IMR-90 (cell line): ENCODE measurements around the gene SCAF4. TPM values are rescaled to one million over a fixed set of nuclear protein-coding genes. Genes with fewer than 3 reads are reported as not detected.

Experiments
- ATAC-seq: fragments of 200-7000 bp; cut with Tn5 transposase; 2 replicates; pipeline ENCODE4 v1.9.1; 2020; ENCODE audit warnings: low read depth, mild to moderate bottlenecking, moderate library complexity
- BruUV-seq: library from RNA; stranded (reverse); fragments of 400-500 nt; replicated peaks from 2 replicates; lab custom pipeline; 2021; lab: Mats Ljungman, UMichigan
- CTCF ChIA-PET: fragments of 300-600 bp; formaldehyde crosslinking; extraction: SDS; loops from one replicate; lab custom pipeline; 2021; ENCODE audit warnings: antibody characterized with exemption; lab: Yijun Ruan, JAX
- POLR2A ChIA-PET: fragments of 300-600 bp; sonication (Branson Sonifier 250); formaldehyde crosslinking; loops from one replicate; lab custom pipeline; 2022; ENCODE audit warnings: antibody characterized with exemption; ENCODE audit not compliant: unreplicated experiment; lab: Charles Lee
- DNase-seq: peaks from one replicate; pipeline ENCODE4 v3.0.0; 2013
- H2AFZ ChIP-seq: replicated peaks from 2 replicates; pipeline ENCODE3; 2013; ENCODE audit warnings: low read length, mild to moderate bottlenecking; ENCODE audit not compliant: poor library complexity
- H2AK5ac ChIP-seq: 2 replicates; pipeline ENCODE4 v1.6.1; 2013; ENCODE audit warnings: low read depth, low read length, inconsistent platforms
- H2AK9ac ChIP-seq: replicated peaks from 2 replicates; pipeline ENCODE3; 2013; ENCODE audit warnings: mild to moderate bottlenecking, low read depth, low read length, moderate library complexity; ENCODE audit not compliant: poor library complexity
- H2BK120ac ChIP-seq: 2 replicates; pipeline ENCODE4 v1.6.1; 2013; ENCODE audit warnings: low read depth, low read length, inconsistent platforms
- H2BK15ac ChIP-seq: 3 replicates; pipeline ENCODE4 v1.6.1; 2013; ENCODE audit warnings: low read depth, low read length, inconsistent platforms
- H2BK20ac ChIP-seq: 2 replicates; pipeline ENCODE4 v1.6.1; 2013; ENCODE audit warnings: low read depth, mild to moderate bottlenecking, inconsistent platforms, low read length, moderate library complexity
- H2BK5ac ChIP-seq: 2 replicates; pipeline ENCODE4 v1.6.1; 2013; ENCODE audit warnings: mild to moderate bottlenecking, low read depth, low read length, inconsistent platforms; ENCODE audit not compliant: poor library complexity, severe bottlenecking
- H3K14ac ChIP-seq: replicated peaks from 2 replicates; pipeline ENCODE4 v1.6.1; 2013; ENCODE audit warnings: low read depth, low read length, inconsistent platforms
- H3K18ac ChIP-seq: 2 replicates; pipeline ENCODE4 v1.6.1; 2013; ENCODE audit warnings: low read depth, low read length, control low read depth
- H3K23ac ChIP-seq: 2 replicates; pipeline ENCODE4 v1.6.1; 2013; ENCODE audit warnings: low read depth, low read length, inconsistent platforms
- H3K27ac ChIP-seq: 2 replicates; pipeline ENCODE4 v1.5.1; 2013; ENCODE audit warnings: mild to moderate bottlenecking, control low read depth, low read length; ENCODE audit not compliant: insufficient read depth
- H3K27me3 ChIP-seq: 2 replicates; pipeline ENCODE4 v1.6.1; 2013; ENCODE audit warnings: low read length; ENCODE audit not compliant: control insufficient read depth, insufficient read depth
- H3K36me3 ChIP-seq: 2 replicates; pipeline ENCODE4 v1.6.1; 2013; ENCODE audit warnings: low read length, mixed read lengths; ENCODE audit not compliant: control insufficient read depth, insufficient read depth
- H3K4ac ChIP-seq: 2 replicates; pipeline ENCODE4 v1.6.1; 2013; ENCODE audit warnings: low read depth, low read length, inconsistent platforms
- H3K4me1 ChIP-seq: 2 replicates; pipeline ENCODE4 v1.6.1; 2013; ENCODE audit warnings: low read length, mixed read lengths; ENCODE audit not compliant: control insufficient read depth, insufficient read depth
- H3K4me2 ChIP-seq: 2 replicates; pipeline ENCODE4 v1.6.1; 2013; ENCODE audit warnings: low read depth, mild to moderate bottlenecking, control low read depth, low read length, moderate library complexity
- H3K4me3 ChIP-seq: 2 replicates; pipeline ENCODE4 v1.5.1; 2013; ENCODE audit warnings: low read depth, mild to moderate bottlenecking, control low read depth, low read length, moderate library complexity; ENCODE audit not compliant: insufficient read depth
- H3K56ac ChIP-seq: 2 replicates; pipeline ENCODE4 v1.6.1; 2013; ENCODE audit warnings: low read length, inconsistent platforms; ENCODE audit not compliant: insufficient read depth; ENCODE audit errors: extremely low read depth
- H3K79me1 ChIP-seq, 2 experiments: 2 replicates each; pipeline ENCODE4 v1.6.1; 2013; ENCODE audit warnings: low read length in 2 of 2, inconsistent platforms in 1 of 2, low read depth in 1 of 2
- H3K9ac ChIP-seq: 2 replicates; pipeline ENCODE4 v1.6.1; 2013; ENCODE audit warnings: low read depth, low read length, control low read depth
- H3K9me1 ChIP-seq: 2 replicates; pipeline ENCODE4 v1.6.1; 2013; ENCODE audit warnings: low read length, inconsistent platforms; ENCODE audit not compliant: insufficient read depth
- H3K9me3 ChIP-seq: 2 replicates; pipeline ENCODE4 v1.6.1; 2013; ENCODE audit warnings: low read length; ENCODE audit not compliant: control insufficient read depth, insufficient read depth
- H4K20me1 ChIP-seq: 2 replicates; pipeline ENCODE4 v1.6.1; 2013; ENCODE audit warnings: low read length, inconsistent platforms; ENCODE audit not compliant: insufficient read depth
- H4K5ac ChIP-seq: 2 replicates; pipeline ENCODE4 v1.6.1; 2013; ENCODE audit warnings: mild to moderate bottlenecking, low read depth, low read length, control low read depth
- H4K8ac ChIP-seq, 2 experiments: 2 replicates each; pipeline ENCODE4 v1.6.1; 2013; ENCODE audit warnings: low read depth in 2 of 2, low read length in 2 of 2, control low read depth in 1 of 2, inconsistent platforms in 1 of 2
- H4K91ac ChIP-seq: 2 replicates; pipeline ENCODE4 v1.6.1; 2013; ENCODE audit warnings: low read depth, low read length, inconsistent platforms; ENCODE audit not compliant: insufficient read depth
- BHLHE40 ChIP-seq: fragments of 150-350 bp; IDR thresholded peaks from 2 replicates; pipeline ENCODE4 v1.6.1; 2016; ENCODE audit warnings: mild to moderate bottlenecking, low read depth, low read length
- CEBPB ChIP-seq: IDR thresholded peaks from 2 replicates; pipeline ENCODE4 v1.6.1; 2012; ENCODE audit warnings: low read depth, low read length, improper control_type of control experiment
- CHD1 ChIP-seq: IDR thresholded peaks from 2 replicates; pipeline ENCODE4 v1.6.1; 2012; ENCODE audit warnings: low read depth, low read length, improper control_type of control experiment
- FOS ChIP-seq: fragments of 150-350 bp; IDR thresholded peaks from 2 replicates; pipeline ENCODE4 v1.6.1; 2016; ENCODE audit warnings: low read depth, low read length
- MAFK ChIP-seq: IDR thresholded peaks from 2 replicates; pipeline ENCODE4 v1.6.1; 2012; ENCODE audit warnings: low read depth, low read length, improper control_type of control experiment
- MAZ ChIP-seq: IDR thresholded peaks from 2 replicates; pipeline ENCODE4 v1.6.1; 2012; ENCODE audit warnings: low read depth, mild to moderate bottlenecking, low read length, improper control_type of control experiment, moderate library complexity, borderline replicate concordance
- MXI1 ChIP-seq: IDR thresholded peaks from 2 replicates; pipeline ENCODE4 v1.6.1; 2012; ENCODE audit warnings: low read depth, mild to moderate bottlenecking, low read length, moderate library complexity, borderline replicate concordance
- NFE2L2 ChIP-seq: fragments of 150-350 bp; IDR thresholded peaks from 2 replicates; pipeline ENCODE4 v1.6.1; 2016; ENCODE audit warnings: low read depth, mild to moderate bottlenecking, low read length
- POLR2A ChIP-seq: IDR thresholded peaks from 2 replicates; pipeline ENCODE4 v1.6.1; 2012; ENCODE audit warnings: mild to moderate bottlenecking, low read depth, low read length
- RAD21 ChIP-seq: IDR thresholded peaks from 2 replicates; pipeline ENCODE4 v1.6.1; 2012; ENCODE audit warnings: low read length, improper control_type of control experiment
- RCOR1 ChIP-seq: IDR thresholded peaks from 2 replicates; pipeline ENCODE4 v1.6.1; 2012; ENCODE audit warnings: mild to moderate bottlenecking, low read length, improper control_type of control experiment; ENCODE audit not compliant: insufficient replicate concordance
- RFX5 ChIP-seq: IDR thresholded peaks from 2 replicates; pipeline ENCODE4 v1.8.0; 2012; ENCODE audit warnings: low read depth, mild to moderate bottlenecking, low read length, moderate library complexity
- SMC3 ChIP-seq: fragments of 150-350 bp; IDR thresholded peaks from 2 replicates; pipeline ENCODE4 v1.6.1; 2016; ENCODE audit warnings: low read depth, mild to moderate bottlenecking, antibody characterized with exemption, low read length, moderate library complexity
- WGBS, 2 experiments: methylation state at CpG; one replicate each; pipeline versions ENCODE4 v1.1.5 to v1.1.7; 2013; ENCODE audit warnings: missing lambda C conversion rate in 2 of 2; ENCODE audit not compliant: insufficient read length in 1 of 2; ENCODE audit errors: extremely low coverage in 2 of 2; 5-methylcytosine and 5-hydroxymethylcytosine counted together
- dilution Hi-C: fragments of 300-500 bp; cut with HindIII; formaldehyde crosslinking; loops from one replicate; pipeline ENCODE4 v1.14.3; 2018; ENCODE audit warnings: low sequenced_read_pairs; ENCODE audit not compliant: unreplicated experiment
- in situ Hi-C: fragments of 300-500 bp; cut with MboI; formaldehyde crosslinking; loops from 3 replicates; pipeline ENCODE4 v1.14.3; 2019; ENCODE audit warnings: low sequenced_read_pairs, inconsistent platforms, mixed read lengths
- intact Hi-C: fragments of 100-400 bp; cut with micrococcal nuclease; formaldehyde crosslinking; loops from 2 replicates; pipeline ENCODE4 v1.10.0; 2022
- polyA plus RNA-seq, 3 experiments: library from polyadenylated mRNA; depleted of rRNA; stranded (reverse); fragments of >200 nt; gene quantifications; 2 replicates each; pipeline ENCODE4 v1.2.3, GENCODE V29; 2012; ENCODE audit warnings: low replicate concordance in 1 of 3
- total RNA-seq: library from RNA; depleted of rRNA; stranded (reverse); fragments of >200 nt; gene quantifications from 2 replicates; pipeline ENCODE4 v1.2.3, GENCODE V29; 2012
- TF ChIP-seq, protein P1 (sequence below): fragments of 150-350 bp; IDR thresholded peaks from 2 replicates; pipeline ENCODE4 v1.6.1; 2017; ENCODE audit warnings: mild to moderate bottlenecking, antibody characterized with exemption, low read length, low read depth
- TF ChIP-seq, protein P2 (sequence below): fragments of 150-350 bp; IDR thresholded peaks from 2 replicates; pipeline ENCODE4 v1.6.1; 2016; ENCODE audit warnings: low read depth, mild to moderate bottlenecking, low read length, moderate library complexity, borderline replicate concordance
- TF ChIP-seq, protein P3 (sequence below): conservative IDR thresholded peaks from 2 replicates; pipeline ENCODE4 v1.5.1; 2012; ENCODE audit warnings: mild to moderate bottlenecking, low read depth, low read length, improper control_type of control experiment

SCAF4 gene
- total and polyA plus RNA-seq, 2 of the 4 experiments (the other 2 are of a cell fraction): 2.7 to 12.1 TPM

DNA sequence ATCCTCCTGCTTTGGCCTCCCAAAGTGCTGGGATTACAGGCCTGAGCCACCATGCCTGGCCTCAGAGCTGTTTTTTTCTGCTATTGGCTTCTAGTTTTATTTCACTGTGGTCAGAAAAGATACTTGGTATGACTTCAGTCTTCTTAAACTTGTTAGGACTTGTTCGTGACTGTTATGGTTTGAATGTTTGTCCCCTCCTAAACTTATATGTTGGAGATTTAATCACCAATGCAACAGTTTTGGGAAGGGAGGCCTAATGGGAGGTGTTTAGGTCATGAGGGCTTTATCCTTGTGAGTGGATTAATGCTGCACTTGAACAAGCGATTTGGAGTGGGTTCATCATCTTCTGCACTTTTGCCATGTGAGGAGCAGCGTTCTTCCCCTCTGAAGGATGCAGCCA, 96.9 kb downstream of the SCAF4 start:
- no TSS peak for BruUV-seq
- H3K27me3 ChIP-seq: no peaks in the 10 kb centered on the region
- in situ Hi-C loops (no loop called here), dilution Hi-C loops (no loop called here), intact Hi-C loops (no loop called here)
- no peaks in the 10 kb centered on the region for H3K4me1 ChIP-seq
- H3K27ac ChIP-seq: no peak overlapping the region
- no peak overlapping the region for H3K9ac ChIP-seq
- WGBS, 2 experiments: no CpG with 5 or more reads among the region's 3 CpGs
- H2BK5ac ChIP-seq: no peak overlapping the region
- DNase-seq (no peak), ATAC-seq (no peak)
- H3K56ac ChIP-seq: no peak overlapping the region
- no peak overlapping the region for H3K4me2 ChIP-seq
- no peak overlapping the region for H2AFZ ChIP-seq
- H4K5ac ChIP-seq: no peak overlapping the region
- H3K9me1 ChIP-seq: no peaks in the 10 kb centered on the region
- peaks cover 2% of the 10 kb centered on the region; the same call in 1 of the 2 replicates for H3K9me3 ChIP-seq
- no peak overlapping the region for H2AK5ac ChIP-seq
- no peak overlapping the region for H3K4ac ChIP-seq
- no peak overlapping the region for H3K23ac ChIP-seq
- H3K4me3 ChIP-seq: no peak overlapping the region
- ChIA-PET CTCF (no interaction called here), POLR2A (no interaction called here)
- no peak overlapping the region for H2AK9ac ChIP-seq
- no peak for TF ChIP-seq BHLHE40
- no peak for TF ChIP-seq MXI1
- no peak for TF ChIP-seq RFX5
- TF ChIP-seq, protein P1, sequence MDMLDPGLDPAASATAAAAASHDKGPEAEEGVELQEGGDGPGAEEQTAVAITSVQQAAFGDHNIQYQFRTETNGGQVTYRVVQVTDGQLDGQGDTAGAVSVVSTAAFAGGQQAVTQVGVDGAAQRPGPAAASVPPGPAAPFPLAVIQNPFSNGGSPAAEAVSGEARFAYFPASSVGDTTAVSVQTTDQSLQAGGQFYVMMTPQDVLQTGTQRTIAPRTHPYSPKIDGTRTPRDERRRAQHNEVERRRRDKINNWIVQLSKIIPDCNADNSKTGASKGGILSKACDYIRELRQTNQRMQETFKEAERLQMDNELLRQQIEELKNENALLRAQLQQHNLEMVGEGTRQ: no peak
- no peak for TF ChIP-seq SMC3
- TF ChIP-seq POLR2A: no peak
- no peak for TF ChIP-seq MAFK
- TF ChIP-seq CEBPB: no peak
- TF ChIP-seq RCOR1: no peak
- TF ChIP-seq MAZ: no peak
- TF ChIP-seq FOS: no peak
- TF ChIP-seq, protein P2, sequence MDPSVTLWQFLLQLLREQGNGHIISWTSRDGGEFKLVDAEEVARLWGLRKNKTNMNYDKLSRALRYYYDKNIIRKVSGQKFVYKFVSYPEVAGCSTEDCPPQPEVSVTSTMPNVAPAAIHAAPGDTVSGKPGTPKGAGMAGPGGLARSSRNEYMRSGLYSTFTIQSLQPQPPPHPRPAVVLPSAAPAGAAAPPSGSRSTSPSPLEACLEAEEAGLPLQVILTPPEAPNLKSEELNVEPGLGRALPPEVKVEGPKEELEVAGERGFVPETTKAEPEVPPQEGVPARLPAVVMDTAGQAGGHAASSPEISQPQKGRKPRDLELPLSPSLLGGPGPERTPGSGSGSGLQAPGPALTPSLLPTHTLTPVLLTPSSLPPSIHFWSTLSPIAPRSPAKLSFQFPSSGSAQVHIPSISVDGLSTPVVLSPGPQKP: no peak
- no peak for TF ChIP-seq NFE2L2
- TF ChIP-seq, protein P3, sequence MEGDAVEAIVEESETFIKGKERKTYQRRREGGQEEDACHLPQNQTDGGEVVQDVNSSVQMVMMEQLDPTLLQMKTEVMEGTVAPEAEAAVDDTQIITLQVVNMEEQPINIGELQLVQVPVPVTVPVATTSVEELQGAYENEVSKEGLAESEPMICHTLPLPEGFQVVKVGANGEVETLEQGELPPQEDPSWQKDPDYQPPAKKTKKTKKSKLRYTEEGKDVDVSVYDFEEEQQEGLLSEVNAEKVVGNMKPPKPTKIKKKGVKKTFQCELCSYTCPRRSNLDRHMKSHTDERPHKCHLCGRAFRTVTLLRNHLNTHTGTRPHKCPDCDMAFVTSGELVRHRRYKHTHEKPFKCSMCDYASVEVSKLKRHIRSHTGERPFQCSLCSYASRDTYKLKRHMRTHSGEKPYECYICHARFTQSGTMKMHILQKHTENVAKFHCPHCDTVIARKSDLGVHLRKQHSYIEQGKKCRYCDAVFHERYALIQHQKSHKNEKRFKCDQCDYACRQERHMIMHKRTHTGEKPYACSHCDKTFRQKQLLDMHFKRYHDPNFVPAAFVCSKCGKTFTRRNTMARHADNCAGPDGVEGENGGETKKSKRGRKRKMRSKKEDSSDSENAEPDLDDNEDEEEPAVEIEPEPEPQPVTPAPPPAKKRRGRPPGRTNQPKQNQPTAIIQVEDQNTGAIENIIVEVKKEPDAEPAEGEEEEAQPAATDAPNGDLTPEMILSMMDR: no peak
- TF ChIP-seq CHD1: no peak
- TF ChIP-seq RAD21: no peak
- no peaks in the 10 kb centered on the region for H4K20me1 ChIP-seq
- H4K91ac ChIP-seq: no peak overlapping the region
- no peak overlapping the region for H3K14ac ChIP-seq
- no peak overlapping the region for H2BK20ac ChIP-seq
- H3K18ac ChIP-seq: no peak overlapping the region
- no peaks in the 10 kb centered on the region for H3K79me1 ChIP-seq
- no peak overlapping the region for H2BK120ac ChIP-seq
- no peak overlapping the region for H4K8ac ChIP-seq
- H2BK15ac ChIP-seq: no peak overlapping the region
- no peaks in the 10 kb centered on the region for H3K36me3 ChIP-seq
